AG09319 (cell line): ENCODE results near the gene ULK2.
A peak's percentile ranks its signal among the peaks of the same experiment; 100 is the strongest.

Source experiments
- DNase-seq: peaks from one replicate; pipeline ENCODE4 v3.0.0-alpha.2; 2010; ENCODE audit warnings: low read depth; ENCODE audit errors: extremely low read depth
- TF ChIP-seq, protein P1 (sequence below): IDR thresholded peaks from 2 replicates; pipeline ENCODE4 v1.5.1; 2011; ENCODE audit warnings: low read depth, mild to moderate bottlenecking, inconsistent platforms, low read length, moderate library complexity

ULK2 gene

DNA sequence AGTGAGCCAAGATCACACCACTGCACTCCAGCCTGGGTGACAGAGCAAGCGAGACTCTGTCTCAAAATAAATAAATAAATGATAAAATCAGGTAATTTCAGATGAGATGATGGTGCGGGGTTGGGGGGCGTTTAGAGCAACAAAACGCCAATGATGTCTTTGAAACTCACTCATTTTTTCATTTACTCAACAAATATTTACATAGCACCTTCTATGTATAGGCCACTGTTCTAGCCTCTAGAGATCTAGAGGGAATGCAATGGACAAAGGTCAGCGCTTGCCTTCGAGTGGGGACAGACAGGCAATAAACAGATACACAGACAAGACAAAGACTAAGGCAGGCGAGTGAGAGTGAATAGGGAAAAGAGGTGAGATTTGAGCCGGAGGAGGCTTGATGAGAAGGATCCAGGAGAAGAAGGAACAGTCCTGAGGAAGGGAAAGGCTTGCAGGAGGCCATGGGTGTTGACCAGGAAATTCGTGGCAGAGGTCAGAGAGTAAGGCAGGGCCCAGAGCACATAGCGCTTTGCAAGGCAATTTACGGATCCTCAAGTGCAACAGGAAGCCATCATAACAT is 133.7 kb downstream of the ULK2 start:
- TF ChIP-seq, protein P1, sequence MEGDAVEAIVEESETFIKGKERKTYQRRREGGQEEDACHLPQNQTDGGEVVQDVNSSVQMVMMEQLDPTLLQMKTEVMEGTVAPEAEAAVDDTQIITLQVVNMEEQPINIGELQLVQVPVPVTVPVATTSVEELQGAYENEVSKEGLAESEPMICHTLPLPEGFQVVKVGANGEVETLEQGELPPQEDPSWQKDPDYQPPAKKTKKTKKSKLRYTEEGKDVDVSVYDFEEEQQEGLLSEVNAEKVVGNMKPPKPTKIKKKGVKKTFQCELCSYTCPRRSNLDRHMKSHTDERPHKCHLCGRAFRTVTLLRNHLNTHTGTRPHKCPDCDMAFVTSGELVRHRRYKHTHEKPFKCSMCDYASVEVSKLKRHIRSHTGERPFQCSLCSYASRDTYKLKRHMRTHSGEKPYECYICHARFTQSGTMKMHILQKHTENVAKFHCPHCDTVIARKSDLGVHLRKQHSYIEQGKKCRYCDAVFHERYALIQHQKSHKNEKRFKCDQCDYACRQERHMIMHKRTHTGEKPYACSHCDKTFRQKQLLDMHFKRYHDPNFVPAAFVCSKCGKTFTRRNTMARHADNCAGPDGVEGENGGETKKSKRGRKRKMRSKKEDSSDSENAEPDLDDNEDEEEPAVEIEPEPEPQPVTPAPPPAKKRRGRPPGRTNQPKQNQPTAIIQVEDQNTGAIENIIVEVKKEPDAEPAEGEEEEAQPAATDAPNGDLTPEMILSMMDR, result no peak
- no peak for DNase-seq

DNA sequence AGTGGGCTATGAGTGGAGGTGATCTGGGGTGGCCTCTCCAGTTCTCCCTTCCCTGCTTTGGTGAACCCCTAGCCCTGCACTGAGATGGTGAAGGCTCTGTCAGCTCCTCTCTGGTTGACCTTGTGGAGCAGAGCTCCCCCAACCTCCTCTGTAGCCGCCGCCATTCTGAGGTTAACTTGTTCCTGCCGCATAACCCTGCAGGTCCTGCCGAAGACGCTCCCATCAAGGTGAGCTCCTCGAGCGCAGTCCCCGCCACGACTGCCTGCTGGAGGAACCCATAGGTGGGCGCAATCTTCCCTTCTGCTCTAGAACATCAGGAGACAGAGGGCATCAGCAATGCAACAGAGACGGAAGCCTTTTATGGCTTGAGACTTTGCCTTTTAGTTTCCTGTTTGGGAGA is 136.1 kb downstream of the ULK2 start:
- no peak for DNase-seq
- TF ChIP-seq, protein P1, result no peak

DNA sequence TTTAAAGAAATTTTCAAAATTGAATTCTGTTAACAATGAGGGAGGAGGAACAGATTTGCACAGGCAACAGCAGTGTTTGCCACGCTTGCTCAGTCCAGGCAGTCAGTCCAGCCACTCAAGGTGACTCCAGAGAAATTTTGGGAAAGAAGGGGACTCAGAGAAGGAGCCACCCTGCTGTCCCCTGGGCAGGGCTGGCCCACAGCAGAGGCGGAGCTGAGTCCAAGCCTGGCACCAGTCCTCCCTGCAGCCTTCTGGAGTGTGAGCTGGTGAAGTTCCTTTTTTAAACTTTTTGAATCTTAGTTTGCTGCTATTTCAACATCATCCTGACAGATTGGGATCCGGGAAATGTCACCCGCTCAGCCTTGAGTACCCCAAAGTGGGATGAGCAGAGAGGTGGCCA is 136.9 kb downstream of the ULK2 start:
- no peak for DNase-seq
- TF ChIP-seq, protein P1, result no peak

DNA sequence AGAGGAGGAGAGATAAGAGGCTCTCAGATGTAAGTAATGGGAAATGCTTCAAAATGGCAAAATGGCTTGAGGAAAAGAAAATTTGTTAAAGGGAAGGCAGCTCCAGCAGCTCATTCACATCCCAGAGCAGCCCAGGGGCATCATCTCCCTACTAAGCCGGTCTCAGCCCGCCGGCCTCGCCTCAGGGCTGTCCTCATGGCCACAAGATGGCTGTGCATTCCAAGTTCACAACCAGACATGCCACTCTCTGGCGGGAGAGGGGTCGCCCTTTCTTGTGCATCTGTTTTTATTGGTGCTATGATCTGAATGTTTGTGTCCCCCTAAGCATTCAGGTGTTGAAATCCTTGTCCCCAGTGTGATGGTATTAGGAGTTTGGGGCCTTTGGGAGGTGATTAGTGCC is 137.8 kb downstream of the ULK2 start:
- TF ChIP-seq, protein P1, result no peak
- no peak for DNase-seq

DNA sequence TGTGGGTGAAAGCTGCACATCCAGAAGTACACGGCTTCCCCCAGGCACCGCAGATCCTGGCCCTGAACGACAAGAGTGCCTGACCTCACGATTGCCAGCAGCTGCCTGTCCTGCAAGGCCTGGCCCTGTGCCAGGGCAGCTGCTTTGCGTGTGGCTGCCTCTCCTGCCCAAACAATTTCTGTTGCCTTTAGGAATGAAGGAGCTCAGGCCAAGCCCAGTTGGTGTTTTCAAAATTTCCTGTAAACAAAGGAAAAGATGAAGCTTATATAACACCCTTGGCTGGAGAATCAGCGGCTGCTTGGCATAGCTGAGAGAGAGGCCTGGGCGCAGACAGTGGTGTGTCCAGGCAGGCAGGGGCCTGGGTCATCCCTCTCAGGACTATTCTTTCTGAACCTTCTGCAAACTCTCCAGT is 139.6 kb downstream of the ULK2 start:
- DNase-seq, result peak; percentile 92
- TF ChIP-seq, protein P1, result no peak

DNA sequence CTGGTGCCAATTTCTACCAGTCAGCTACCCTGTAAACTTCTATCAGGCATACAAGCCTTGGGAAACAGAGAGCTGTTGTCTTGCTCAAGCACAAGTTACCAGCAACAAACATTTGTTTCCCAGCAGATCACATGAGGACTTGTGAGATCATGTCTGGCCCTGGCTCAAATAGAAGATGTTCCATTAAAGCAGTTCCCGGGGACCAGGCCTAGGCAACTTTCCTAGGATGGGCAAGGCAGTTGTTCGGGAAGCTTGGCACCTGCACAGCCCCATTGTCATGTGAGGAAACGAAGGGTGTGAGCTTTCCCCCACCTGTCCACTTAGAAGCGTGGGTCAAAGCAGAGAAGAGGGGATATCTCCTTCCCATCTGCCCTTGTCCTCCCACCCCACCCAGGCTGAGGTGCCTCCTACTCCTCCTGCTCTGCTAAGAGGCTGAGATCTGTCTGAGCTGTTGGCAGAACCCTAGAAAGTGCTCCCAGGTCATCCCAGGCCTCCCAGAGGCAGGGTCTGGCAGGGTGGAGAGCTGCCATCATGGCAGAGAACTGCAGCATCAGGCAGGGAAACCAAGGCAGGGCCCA is 140.1 kb downstream of the ULK2 start:
- peak; percentile 86 for DNase-seq
- TF ChIP-seq, protein P1, result no peak

DNA sequence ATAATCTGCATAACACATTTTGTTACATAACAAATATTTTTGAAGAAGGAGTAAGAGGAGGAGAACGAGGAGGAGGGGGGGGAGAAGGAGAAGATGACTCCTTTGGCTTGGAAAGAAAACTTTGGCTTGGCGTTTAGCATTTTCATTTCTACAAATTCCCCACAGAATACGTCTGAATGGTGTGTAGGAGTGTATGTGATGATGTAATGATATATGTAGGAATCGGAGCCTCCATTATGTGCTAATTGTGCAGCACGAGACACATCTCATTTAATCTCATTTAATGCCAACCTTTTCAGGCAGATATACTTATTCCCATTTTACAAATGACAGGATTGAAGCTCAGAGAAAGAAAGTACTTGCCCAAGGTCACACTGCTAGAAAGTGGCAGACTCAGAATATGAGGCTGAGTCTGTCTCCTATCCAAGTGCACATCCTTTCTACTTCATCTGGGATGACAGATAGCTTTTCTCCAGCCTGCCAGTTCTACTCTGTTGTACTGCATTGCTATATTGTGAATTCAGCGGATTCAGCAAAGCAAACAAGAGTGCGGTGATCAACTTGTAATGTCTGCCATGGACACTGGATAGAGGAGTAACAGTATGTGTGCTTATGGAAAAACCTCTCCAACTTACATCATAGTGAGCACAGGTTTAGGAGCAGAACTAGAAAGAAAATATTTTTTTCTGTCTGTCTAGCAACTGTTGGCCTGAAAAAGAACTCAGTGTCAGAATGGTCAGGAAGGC is 140.9 kb downstream of the ULK2 start:
- TF ChIP-seq, protein P1, result no peak
- DNase-seq, result no peak
